DND-41 (cell line): ENCODE data around the gene PSMG3.

ENCODE experiments used
- ATAC-seq: fragments of 200-7000 bp; cut with Tn5 transposase; 3 replicates; pipeline ENCODE4 v1.9.1; 2021; ENCODE audit warnings: low read depth; ENCODE audit not compliant: insufficient read depth
- DNase-seq: peaks from one replicate; pipeline ENCODE4 v3.0.0-alpha.2; 2020
- H2AFZ ChIP-seq: 2 replicates; pipeline ENCODE4 v1.6.0; 2012; ENCODE audit warnings: low read depth, low read length
- H3K27ac ChIP-seq: 2 replicates; pipeline ENCODE4 v1.5.1; 2012; ENCODE audit warnings: low read length, inconsistent platforms
- H3K27me3 ChIP-seq: fragments of 200-600 bp; sonication (generic); 2 replicates; pipeline ENCODE4 v1.6.0; 2012; ENCODE audit warnings: low read length, mild to moderate bottlenecking, inconsistent platforms; ENCODE audit not compliant: insufficient read depth, poor library complexity
- H3K36me3 ChIP-seq: 2 replicates; pipeline ENCODE4 v1.5.1; 2012; ENCODE audit warnings: low read length, inconsistent platforms; ENCODE audit not compliant: insufficient read depth
- H3K4me1 ChIP-seq: 2 replicates; pipeline ENCODE4 v1.5.1; 2012; ENCODE audit warnings: mild to moderate bottlenecking, low read length; ENCODE audit not compliant: insufficient read depth
- H3K4me2 ChIP-seq: 2 replicates; pipeline ENCODE4 v1.6.0; 2012; ENCODE audit warnings: mild to moderate bottlenecking, moderate library complexity, low read length, inconsistent platforms; ENCODE audit not compliant: insufficient read depth
- H3K4me3 ChIP-seq, 2 experiments: fragments of 200-600 bp in 1 of 2; shearing (Covaris generic) in 1 of 2; 2 replicates each; pipeline ENCODE4 v1.5.1; 2012 to 2016; ENCODE audit warnings: inconsistent platforms in 2 of 2, low read length in 2 of 2, mild to moderate bottlenecking in 2 of 2, low read depth in 1 of 2, moderate library complexity in 1 of 2
- H3K79me2 ChIP-seq: 2 replicates; pipeline ENCODE4 v1.6.0; 2012; ENCODE audit warnings: low read length, inconsistent platforms; ENCODE audit not compliant: insufficient read depth
- H3K9ac ChIP-seq: 2 replicates; pipeline ENCODE4 v1.6.0; 2012; ENCODE audit warnings: low read depth, mild to moderate bottlenecking, inconsistent platforms, low read length, moderate library complexity
- H3K9me3 ChIP-seq: 2 replicates; pipeline ENCODE4 v1.5.1; 2012; ENCODE audit warnings: low read length, moderate library complexity, mild to moderate bottlenecking, inconsistent platforms; ENCODE audit not compliant: insufficient read depth, severe bottlenecking
- H4K20me1 ChIP-seq: 2 replicates; pipeline ENCODE4 v1.6.0; 2012; ENCODE audit warnings: low read length; ENCODE audit not compliant: insufficient read depth
- CTCF ChIP-seq: IDR thresholded peaks from 2 replicates; pipeline ENCODE4 v1.5.1; 2012; ENCODE audit warnings: borderline replicate concordance, low read length, moderate library complexity, mild to moderate bottlenecking; ENCODE audit not compliant: poor library complexity, severe bottlenecking; ENCODE audit errors: extremely low read depth
- EZH2 ChIP-seq: IDR thresholded peaks from 3 replicates; pipeline ENCODE4 v1.6.1; 2012; ENCODE audit warnings: borderline replicate concordance, low read depth, mild to moderate bottlenecking, moderate library complexity, low read length, inconsistent platforms; ENCODE audit not compliant: severe bottlenecking

The PSMG3 gene

GRCh38 chr7:1546274-1546908 lies 23.4 kb downstream of the PSMG3 start:
- H3K36me3 ChIP-seq = peaks cover 11% of the 10 kb centered on the region; the same call in 1 of the 2 replicates
- no peaks in the 10 kb centered on the region for H3K9me3 ChIP-seq
- no peaks in the 10 kb centered on the region for H3K4me1 ChIP-seq
- no peak overlapping the region for H3K27ac ChIP-seq
- no peak overlapping the region for H3K4me2 ChIP-seq
- H3K4me3 ChIP-seq = no peak overlapping the region
- H4K20me1 ChIP-seq = no peaks in the 10 kb centered on the region; the same call in 1 of the 2 replicates
- DNase-seq (no peak), ATAC-seq (no peak)
- TF ChIP-seq CTCF = no peak
- no peak for TF ChIP-seq EZH2
- no peaks in the 10 kb centered on the region for H3K27me3 ChIP-seq
- no peak overlapping the region for H3K9ac ChIP-seq
- no peaks in the 10 kb centered on the region for H3K79me2 ChIP-seq
- H2AFZ ChIP-seq = no peak overlapping the region

GRCh38 chr7:1545417-1546246 lies 24.2 kb downstream of the PSMG3 start:
- Histone ChIP-seq H3K27ac (no peak overlapping the region), H2AFZ (no peak overlapping the region), H3K4me2 (no peak overlapping the region), H3K9ac (no peak overlapping the region), H3K27me3 (no peaks in the 10 kb centered on the region), H3K4me3 (no peak overlapping the region), H3K79me2 (no peaks in the 10 kb centered on the region), H3K36me3 (peaks cover 19% of the 10 kb centered on the region), H4K20me1 (peaks cover 3% of the 10 kb centered on the region; the same call in 1 of the 2 replicates), H3K4me1 (no peaks in the 10 kb centered on the region), H3K9me3 (no peaks in the 10 kb centered on the region)
- TF ChIP-seq CTCF (no peak), EZH2 (no peak)
- ATAC-seq = no peak; the same call in 2 of the 3 replicates
- no peak for DNase-seq

GRCh38 chr7:1544896-1545416 lies 24.9 kb downstream of the PSMG3 start:
- Histone ChIP-seq H3K9ac (no peak overlapping the region), H3K27me3 (no peaks in the 10 kb centered on the region), H2AFZ (no peak overlapping the region), H4K20me1 (peaks cover 5% of the 10 kb centered on the region; the same call in 1 of the 2 replicates), H3K36me3 (peaks cover 24% of the 10 kb centered on the region), H3K9me3 (no peaks in the 10 kb centered on the region), H3K4me1 (no peaks in the 10 kb centered on the region), H3K4me2 (no peak overlapping the region), H3K4me3 (no peak overlapping the region), H3K79me2 (no peaks in the 10 kb centered on the region), H3K27ac (no peak overlapping the region)
- no peak for DNase-seq
- no peak for TF ChIP-seq EZH2
- no peak for TF ChIP-seq CTCF
- no peak; the same call in 2 of the 3 replicates for ATAC-seq
